ENCODE measurements around the gene CAPN5.
"Not testable (repeated sequence)": the region's sequence is repeated elsewhere in the genome, so short reads cannot be mapped to it uniquely, and the experiment has no call there.

CAPN5 gene

DNA sequence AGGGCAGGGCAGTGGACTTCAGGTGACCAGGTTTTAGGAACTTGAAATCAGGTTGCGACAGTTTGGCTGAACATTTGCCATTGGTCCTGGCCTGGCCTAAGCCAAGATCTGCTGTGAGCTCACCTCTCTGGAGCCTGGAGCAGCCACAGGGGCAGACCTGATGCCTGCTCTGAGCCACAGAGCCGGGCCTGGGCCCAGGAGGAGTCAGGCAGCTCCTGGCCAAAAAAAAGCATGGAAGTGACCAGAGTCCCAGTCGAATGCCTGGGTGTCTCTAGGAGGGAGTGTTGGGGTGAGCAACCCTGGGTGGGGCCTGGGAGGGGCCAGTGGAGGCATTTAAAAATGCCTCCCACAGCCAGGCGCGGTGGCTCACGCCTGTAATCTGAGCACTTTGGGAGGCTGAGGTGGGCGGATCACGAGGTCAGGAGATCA is 29.8 kb downstream of the CAPN5 start:
- no peak for DNase-seq

DNA sequence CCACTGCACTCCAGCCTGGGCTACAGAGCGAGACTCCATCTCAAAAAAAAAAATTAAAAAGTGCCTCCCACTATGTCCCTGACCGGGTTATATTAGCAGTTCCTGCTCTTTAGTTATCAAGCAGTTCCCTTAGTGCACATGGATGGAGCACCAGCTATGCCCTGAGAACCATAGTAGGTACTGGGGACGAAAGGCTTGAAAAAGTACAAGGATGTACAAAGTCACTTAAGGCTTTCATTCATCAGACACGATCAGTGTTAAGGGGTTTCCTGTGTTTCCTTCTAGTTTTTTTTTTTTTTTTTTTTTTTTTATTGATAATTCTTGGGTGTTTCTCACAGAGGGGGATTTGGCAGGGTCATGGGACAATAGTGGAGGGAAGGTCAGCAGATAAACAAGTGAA is 30.4 kb downstream of the CAPN5 start:
- DNase-seq, result not testable (repeated sequence)

DNA sequence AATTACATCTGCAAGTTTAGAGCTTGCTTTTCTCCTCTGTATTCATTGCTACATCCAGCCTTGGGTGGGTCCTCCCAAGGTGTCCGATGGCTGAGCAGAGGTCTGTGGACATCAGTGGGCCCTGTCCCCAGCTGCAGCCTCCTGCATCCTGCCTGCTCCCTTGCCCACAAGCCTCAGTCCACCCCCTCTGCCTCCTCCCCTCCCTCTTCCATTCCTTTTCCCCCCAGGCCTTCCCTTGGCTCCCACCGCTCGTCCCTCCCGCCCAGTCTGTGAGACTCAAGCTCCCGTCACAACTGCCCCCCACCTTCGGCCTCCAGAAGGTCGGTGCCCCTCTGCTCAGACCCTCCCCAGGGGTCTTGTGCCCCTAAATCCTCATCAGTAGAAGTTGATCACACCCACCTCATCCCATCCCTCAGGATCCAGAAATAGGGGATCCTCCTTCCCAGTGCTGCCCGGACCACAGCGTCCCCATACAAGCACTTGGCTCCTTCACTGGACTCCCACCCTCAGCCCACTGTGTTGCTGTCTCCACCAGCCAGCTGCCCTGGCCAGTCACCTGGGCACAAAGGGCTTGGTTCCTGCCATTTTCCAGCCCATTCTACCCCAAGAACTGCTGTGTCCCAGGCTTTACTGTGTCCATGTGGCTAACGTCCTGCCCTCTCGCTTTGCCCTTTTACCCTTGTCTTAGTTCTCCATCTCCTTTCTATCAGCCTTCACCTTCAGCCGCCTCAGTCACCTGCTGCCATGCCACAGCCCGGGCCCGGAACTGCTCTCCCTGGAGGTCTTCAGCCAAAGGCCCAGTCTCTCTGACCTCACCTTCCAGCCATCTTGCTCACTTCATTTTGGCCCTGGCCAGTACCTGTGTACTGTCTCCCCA is 33.6 kb downstream of the CAPN5 start:
- DNase-seq, result no peak

DNA sequence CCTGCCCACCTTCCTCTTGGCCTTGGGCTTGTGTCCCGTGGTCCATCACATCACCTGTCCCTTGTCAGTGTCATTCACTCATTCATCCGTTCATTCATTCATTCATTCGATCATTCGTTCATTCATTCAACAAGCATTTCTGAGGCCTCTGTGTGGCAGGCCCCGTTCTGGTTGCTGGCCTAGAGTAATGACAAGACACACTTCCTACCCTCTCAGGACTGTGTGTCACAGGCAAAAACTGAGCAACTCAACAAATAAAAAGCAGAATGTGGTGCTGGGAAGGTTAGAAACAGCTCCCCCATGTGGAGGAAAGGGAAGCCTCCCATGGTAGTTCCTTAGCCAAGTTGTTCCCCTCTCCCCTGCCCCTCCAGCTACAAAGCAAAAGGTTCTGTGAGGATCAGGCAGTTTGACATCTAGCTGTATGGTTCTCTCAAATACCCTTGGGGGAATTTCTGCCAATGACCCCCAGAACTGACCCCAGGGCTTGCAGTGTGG is 34.3 kb downstream of the CAPN5 start:
- DNase-seq, result no peak

DNA sequence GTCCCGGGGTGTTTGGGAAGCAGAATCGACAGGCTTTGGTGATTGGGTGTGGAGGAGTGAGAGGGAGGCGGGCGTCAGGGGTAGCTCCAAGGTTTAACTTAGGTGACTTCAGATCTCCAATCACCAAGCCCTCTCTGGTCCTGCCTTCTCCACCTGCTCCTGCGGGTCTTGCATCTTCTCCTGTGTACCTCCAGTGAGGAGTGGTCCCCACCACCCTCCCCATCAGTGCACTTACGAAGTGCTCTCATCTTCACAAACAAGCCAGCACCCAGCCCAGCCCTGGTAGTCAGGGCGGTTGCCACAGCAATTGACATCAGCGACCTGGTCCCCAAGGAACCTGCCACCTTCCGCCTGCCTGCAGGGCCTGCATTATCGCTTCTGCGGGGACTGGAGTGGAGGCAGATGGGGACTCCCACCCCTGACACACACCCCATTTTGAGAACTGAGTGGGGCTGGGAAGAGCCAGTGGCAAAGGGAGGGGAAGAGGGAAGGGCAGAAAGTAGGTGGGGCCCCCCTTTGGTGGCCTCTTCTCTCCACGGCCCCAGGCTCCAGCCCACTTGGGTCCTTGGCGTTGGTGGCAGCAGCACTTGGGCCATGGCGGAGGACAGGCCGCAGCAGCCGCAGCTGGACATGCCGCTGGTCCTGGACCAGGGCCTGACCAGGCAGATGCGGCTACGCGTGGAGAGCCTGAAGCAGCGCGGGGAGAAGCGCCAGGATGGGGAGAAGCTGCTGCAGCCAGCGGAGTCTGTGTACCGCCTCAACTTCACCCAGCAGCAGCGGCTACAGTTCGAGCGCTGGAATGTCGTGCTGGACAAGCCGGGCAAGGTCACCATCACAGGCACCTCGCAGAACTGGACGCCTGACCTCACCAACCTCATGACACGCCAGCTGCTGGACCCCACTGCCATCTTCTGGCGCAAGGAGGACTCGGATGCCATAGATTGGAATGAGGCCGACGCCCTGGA is 35.8 kb downstream of the CAPN5 start, which contains the start of gene OMP:
OMP (plus strand) TSS at position 595 of the 965 bp plus-strand sequence; CDS start at position 595, 0 bp downstream.
- DNase-seq, result no peak

DNA sequence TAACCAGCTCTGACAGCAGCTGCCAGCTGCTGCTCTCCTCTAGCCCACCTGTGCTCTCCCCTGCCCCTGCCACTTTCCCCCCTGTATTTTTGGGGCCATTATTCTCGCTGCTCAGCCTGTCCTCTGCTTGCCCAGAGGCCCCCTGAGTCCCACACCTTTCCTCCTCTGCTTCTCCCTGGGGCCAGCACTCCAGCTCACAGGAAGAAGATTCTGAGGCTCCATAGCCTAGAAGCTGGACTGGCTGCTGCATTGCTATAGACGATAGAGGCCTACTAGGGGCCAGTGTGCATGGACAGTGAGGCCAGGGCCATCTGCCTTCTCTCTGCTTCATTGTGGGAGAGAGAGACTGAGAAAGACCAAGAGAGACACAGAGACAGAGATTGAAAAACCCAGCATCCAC is 36.5 kb downstream of the CAPN5 start:
- no peak for DNase-seq

DNA sequence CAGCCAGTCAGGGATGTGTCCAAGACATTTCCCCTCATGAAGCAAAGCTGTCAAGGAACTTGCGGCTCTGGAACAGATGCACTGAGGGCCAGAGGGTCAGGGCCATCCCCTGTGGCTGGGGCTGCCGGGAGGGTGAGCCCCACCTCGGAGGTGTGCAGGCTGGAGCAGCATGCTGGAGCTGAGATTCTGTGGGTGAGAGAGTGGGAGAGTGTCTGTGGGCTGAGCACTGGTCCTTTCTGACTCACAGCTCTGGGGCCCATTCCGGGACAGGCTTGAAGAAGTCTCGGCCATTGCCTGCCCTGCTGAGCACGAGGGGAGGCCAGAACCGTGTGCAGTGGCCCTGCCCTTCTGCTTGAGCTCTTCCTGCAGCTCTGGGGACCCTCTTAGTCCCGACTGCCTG is 38.0 kb downstream of the CAPN5 start:
- DNase-seq, result no peak

DNA sequence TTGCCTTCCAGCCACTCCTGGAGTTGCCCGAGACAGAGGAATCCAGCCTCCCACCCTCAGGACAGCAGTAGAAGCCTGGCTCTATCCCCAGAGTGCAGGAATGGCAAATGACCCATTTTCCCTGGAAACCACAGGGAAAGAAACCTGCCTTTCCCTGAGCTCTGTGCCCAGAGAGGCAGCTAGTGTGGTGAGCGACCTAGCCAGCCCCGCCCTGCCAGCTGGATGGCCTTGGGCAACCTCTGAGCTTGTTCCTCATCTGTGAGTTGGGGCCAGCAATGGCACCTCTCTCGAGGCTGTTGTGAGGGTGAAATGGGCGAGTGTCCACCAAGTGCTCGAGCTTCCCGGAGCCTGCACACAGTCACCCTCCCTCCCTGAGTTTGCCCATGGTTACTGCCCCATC is 39.5 kb downstream of the CAPN5 start:
- no peak for DNase-seq

DNA sequence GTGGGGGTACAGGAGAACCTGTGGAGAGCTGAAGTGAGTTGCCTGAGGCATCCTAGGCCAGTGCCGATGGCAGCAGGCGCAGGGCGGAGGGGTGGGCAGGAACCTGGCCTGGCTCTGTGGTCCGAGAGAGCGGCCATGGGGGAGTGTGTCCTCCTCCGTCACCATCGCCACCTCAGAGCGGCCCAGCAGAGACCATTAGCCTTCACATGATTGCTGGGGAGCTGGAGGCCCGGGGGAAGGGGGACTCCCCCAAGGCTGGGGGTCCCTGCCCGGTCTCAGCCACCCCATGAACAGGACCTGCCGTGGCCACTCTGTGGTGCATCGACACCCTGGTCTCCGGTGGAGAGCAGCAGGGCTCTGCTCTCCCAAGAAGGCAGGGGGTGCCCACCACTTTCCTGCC is 40.0 kb downstream of the CAPN5 start:
- DNase-seq, result no peak

DNA sequence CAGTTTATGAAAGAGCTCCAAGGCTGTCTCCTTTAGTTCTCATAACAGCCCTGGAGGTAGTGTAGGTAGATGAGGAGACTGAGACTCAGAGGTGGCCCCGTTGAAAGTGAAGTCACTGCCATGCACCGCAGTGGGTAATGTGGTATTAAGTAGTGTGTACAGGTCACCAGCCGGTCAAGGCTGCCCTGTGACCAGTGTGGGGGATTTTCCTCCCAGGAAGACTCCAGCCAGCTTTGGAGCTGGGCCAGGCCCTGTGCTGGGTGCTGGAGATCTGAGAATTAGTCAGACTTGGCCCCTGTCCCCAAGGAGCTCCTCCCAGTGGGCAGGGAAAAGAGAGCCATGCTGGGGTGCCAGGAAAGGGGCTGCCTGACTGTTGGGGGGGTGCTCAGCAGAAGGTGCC is 41.2 kb downstream of the CAPN5 start:
- no peak for DNase-seq

DNA sequence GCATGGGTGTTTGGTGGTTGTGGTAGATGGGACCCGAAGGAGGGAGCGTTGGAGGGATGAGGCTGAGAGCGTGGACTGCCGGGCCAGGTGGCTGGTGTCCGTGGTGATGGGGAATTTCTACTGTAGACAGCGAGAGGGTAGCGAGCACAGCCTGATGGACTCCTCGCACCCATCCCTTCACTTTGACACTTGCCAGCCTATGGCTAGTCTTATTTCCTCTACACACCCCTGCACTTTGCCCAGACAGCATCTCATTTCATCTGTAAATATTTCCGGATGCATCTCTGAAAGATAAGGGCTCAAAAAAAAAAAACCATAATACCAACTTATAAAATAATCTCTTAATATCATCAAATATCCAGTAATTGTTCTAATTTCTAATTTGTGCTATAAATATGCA is 41.7 kb downstream of the CAPN5 start:
- DNase-seq, result no peak

DNA sequence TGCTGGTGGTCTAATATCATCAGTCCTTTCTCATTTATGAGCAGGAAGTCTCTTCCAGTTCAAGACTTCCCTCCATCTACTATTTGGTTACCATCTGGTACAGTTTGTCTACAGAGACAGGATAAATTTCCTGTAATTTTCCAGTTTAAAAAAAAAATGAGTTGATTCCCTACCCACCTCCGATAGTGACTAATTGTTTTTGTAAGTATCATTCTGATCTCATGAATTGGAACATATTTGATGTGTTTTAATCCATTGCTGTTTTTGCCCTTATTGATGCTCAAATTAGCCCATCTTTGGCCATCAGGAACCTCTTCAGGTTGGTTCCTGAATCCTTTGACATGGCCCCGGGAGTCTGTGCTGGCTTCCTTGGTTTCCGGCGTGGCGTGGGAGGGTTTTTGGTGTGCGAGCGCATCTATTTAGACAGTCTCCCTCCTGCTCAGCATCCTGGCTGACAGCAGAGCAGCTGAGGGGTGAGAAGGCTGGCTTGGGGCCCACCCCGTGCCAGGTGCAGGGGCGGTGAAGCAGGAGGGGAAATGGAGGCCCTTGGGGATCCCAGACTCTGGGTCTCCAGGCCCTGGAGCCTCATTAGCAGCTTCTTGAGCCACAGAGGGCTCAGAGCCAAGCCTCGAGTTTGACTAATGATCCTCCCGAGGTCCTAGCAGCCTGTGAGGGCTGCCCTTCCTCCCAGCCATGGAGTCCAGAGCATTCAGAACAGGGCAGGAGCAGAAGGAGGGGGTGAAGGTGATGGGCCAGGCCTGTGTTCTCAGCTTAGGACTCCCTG is 42.7 kb downstream of the CAPN5 start:
- no peak for DNase-seq

DNA sequence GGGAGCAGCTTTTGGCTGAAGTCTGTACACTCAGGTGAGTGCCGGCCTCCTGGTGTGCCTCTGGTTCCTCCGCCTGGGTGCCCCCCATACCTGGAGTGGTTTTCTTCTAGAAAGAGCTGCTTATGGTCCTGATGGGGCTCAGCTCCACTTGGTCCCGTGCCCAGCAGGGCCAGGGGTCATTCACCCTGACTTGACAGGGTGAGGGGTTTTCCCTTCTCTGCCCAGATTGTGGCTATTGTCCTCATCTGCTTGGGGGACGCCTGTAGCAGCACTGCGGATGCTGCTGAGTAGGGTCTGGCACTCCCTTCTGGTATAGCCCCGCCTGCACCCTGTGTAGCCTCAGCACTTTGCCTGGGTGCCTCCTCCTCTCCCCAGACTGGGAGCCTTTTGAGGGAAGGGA is 44.1 kb downstream of the CAPN5 start:
- DNase-seq, result no peak

DNA sequence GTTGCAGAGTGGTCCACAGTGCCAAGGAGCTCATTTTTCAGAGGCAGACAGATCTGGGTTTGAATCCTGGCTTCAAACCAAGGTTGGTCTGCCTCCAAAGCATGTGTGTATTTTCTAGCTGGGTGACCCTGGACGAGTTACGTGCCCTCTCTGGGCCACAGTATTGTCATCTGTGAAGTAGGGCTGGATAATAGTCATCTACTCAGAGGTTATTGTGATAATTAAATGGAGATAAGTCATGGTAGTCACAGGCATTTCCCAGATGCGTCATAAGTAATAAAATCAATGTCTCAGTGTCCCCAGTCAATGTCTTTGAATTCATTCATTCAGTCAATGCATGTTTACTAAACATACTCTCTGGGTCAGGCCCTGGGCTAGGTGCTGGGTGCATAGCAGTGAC is 44.5 kb downstream of the CAPN5 start:
- no peak for DNase-seq

DNA sequence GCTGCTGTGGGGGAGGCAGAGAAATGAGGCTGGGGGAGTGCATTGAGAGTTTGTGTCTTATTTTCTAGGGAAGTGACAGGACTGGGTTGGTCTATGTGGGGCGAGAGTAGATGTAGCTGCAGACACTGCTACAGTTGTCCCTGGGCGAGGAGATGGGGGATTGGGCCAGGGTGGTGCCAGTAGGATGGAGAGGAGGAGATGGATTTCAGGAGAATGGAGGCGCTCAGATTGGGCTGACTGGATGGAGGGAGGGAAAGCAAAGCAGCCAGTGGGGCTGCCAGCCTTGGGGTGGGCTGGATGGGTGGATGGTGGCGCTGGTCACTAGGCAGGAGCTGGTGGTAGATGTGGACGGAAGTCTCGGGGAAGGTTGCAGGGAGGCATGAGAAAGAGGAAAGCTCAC is 45.2 kb downstream of the CAPN5 start:
- DNase-seq, result no peak

DNA sequence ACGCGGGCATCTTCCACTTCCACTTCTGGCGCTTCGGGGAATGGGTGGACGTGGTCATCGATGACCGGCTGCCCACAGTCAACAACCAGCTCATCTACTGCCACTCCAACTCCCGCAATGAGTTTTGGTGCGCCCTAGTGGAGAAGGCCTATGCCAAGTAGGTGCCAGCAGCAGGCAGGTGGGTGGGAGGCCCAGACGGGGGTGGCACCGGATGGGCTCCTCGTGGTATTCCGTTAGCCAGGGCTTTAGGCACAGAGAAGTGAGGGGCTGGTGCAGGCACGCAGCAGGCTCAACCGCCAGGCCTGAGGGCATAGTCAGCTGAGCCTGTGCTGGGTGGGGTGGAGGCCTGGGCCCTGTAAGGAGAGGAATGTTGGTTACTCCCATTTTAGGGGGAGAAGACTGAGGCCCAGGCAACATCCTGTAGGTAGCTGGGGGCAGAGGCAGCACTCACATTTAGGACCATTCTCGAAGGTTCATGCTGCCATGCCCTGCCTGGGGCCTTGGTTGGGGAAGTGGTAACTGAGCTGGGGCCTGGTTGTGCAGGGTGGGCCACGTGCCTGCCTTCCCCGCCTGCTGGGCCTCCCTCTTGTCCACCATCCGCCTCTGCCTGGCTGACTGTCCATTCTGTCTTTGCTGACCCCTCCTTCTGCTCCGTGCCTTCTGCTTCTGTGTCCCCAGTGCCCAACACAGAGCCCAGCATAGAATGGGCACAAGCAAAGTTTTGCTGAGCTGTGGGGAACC is 46.0 kb downstream of the CAPN5 start:
- DNase-seq, result no peak

DNA sequence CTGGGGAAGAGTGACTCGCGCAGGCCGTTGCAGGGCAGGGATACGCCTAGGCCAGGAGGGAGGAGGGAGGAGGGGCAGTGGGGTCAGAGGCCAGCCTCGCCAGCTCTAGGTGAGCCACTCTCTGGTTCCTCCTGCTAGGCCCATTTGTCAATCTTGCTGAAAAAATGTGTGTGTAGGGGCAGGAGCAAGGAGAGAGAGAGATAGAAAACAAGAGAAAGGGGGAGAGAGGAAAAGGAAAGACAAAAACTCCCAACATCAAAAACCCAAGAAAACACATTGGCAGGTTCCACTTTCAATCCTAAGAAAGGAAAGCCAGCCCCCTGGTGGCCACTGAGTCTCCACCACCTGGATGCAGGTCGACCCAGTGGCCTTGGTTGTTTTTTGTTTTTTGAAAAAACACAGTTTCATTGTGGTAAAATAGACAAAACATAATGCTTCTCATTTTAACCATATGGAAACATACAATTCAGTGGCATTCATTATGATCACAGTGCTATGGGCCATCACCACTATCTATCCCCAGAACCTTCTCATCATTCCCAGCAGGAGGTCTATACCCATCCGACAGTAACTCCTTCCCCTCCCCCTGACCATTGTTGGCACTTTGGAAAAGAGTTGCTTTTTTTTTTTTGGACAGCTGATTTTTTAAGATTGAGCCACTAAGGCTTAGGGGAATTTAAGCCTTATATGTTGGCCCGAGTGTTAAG is 46.8 kb downstream of the CAPN5 start:
- DNase-seq, result no peak

DNA sequence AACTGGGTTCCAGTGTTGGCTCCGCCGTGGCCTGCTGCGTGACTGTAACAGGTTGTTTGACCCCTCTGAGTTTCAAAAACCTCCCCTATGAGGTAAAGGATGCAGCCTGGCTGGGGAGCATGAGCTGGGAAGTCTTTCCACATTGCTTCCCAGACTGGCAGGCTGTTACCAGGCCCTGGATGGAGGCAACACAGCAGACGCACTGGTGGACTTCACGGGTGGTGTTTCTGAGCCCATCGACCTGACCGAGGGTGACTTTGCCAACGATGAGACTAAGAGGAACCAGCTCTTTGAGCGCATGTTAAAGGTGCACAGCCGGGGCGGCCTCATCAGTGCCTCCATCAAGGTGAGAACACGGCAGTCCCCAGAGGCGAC is 47.3 kb downstream of the CAPN5 start:
- no peak for DNase-seq

DNA sequence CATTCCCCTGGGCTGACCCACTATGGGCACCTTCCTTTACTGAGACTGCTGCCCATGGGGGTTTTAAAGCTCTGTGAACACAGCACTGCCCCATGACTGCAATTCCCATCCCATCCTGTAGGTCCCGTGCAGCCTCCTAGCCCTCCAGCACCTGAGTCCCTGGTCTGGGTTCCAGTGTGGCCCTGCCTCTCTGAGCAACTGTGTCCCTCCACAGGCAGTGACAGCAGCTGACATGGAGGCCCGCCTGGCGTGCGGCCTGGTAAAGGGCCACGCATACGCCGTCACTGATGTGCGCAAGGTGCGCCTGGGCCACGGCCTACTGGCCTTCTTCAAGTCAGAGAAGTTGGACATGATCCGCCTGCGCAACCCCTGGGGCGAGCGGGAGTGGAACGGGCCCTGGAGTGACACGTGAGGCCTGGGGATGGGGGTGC is 48.4 kb downstream of the CAPN5 start:
- DNase-seq, result no peak

DNA sequence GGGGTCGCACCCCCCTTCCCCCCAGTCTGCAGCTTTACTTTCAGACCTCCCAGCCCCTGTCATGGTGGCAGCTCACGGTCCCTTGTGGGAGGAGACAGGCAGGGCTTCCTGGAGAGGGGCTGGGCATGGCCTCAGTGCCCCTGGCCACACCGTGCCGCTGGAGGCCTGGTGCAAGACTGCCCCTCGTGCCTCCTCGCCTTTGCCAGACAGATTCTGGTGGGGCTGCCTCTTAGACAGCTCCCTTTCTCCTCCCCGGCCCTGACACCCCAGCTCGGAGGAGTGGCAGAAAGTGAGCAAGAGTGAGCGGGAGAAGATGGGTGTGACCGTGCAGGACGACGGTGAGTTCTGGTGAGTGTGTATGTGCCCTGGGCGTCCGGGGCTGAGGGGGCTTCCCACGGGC is 49.2 kb downstream of the CAPN5 start:
- no peak for DNase-seq

DNA sequence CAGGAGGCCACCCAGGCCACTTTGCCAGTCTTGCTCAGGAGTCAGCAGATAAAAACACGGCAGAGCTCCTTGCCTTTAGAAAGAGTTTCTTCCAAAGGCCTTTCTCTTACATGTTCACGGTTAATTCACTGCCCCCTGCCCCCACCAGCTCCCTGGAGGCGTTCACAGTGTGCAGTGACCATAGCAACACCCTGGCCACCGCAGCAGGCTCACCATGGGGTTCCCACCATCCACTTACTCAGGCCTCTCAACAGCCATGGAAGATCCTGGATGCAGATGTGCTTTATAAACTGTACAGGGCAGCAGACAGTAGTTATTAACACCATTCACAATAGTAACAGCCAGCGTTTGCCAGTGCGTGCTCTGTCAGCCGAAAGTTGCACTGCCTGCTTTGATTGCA is 50.7 kb downstream of the CAPN5 start:
- no peak for DNase-seq
